Astrocyte (in vitro differentiated cells and primary cell): ENCODE results near the gene PRKG1. TPM values are rescaled to one million over a fixed set of nuclear protein-coding genes. Genes with fewer than 3 reads are reported as not detected.
A peak's percentile ranks its signal among the peaks of the same experiment; 100 is the strongest.

ENCODE experiments used
- DNase-seq: peaks from one replicate; pipeline ENCODE4 v3.0.0-alpha.2; 2010; ENCODE audit warnings: low read depth
- FAIRE-seq: peaks from 2 replicates; lab custom pipeline; 2011; peaks lifted over from hg19 to GRCh38; lab: Jason Lieb, UNC
- H2AFZ ChIP-seq: 2 replicates; pipeline ENCODE4 v1.6.0; 2012; ENCODE audit warnings: low read depth, low read length, inconsistent platforms
- H3K27ac ChIP-seq: 2 replicates; pipeline ENCODE4 v1.5.1; 2011; ENCODE audit warnings: low read depth, low read length, inconsistent platforms
- H3K27me3 ChIP-seq: 2 replicates; pipeline ENCODE4 v1.6.0; 2011; ENCODE audit warnings: low read length, inconsistent platforms; ENCODE audit not compliant: insufficient read depth
- H3K36me3 ChIP-seq: 2 replicates; pipeline ENCODE4 v1.5.1; 2011; ENCODE audit warnings: low read length, inconsistent platforms; ENCODE audit not compliant: insufficient read depth
- H3K4me1 ChIP-seq: 2 replicates; pipeline ENCODE4 v1.5.1; 2011; ENCODE audit warnings: low read length, inconsistent platforms; ENCODE audit not compliant: insufficient read depth
- H3K4me2 ChIP-seq: 2 replicates; pipeline ENCODE4 v1.6.0; 2012; ENCODE audit warnings: low read length, inconsistent platforms
- H3K4me3 ChIP-seq: 2 replicates; pipeline ENCODE4 v1.5.1; 2011; ENCODE audit warnings: low read depth, mild to moderate bottlenecking, low read length, inconsistent platforms; ENCODE audit not compliant: insufficient read depth
- H3K79me2 ChIP-seq: 2 replicates; pipeline ENCODE4 v1.6.0; 2012; ENCODE audit warnings: mild to moderate bottlenecking, low read length, inconsistent platforms; ENCODE audit not compliant: insufficient read depth
- H3K9ac ChIP-seq: 2 replicates; pipeline ENCODE4 v1.6.0; 2012; ENCODE audit warnings: mild to moderate bottlenecking, low read length, inconsistent platforms
- H3K9me3 ChIP-seq: 2 replicates; pipeline ENCODE4 v1.5.1; 2012; ENCODE audit warnings: low read depth, mild to moderate bottlenecking, low read length, inconsistent platforms; ENCODE audit not compliant: insufficient read depth
- H4K20me1 ChIP-seq: 2 replicates; pipeline ENCODE4 v1.6.0; 2012; ENCODE audit warnings: low read length, inconsistent platforms; ENCODE audit not compliant: insufficient read depth
- H3K27ac Mint-ChIP-seq: one replicate; pipeline ENCODE4 v1.8.0; 2021; ENCODE audit warnings: mild to moderate bottlenecking, mixed read lengths; ENCODE audit not compliant: unreplicated experiment
- H3K27me3 Mint-ChIP-seq: one replicate; pipeline ENCODE4 v1.8.0; 2021; ENCODE audit warnings: low read depth, mixed read lengths; ENCODE audit not compliant: unreplicated experiment
- H3K36me3 Mint-ChIP-seq: one replicate; pipeline ENCODE4 v1.8.0; 2021; ENCODE audit warnings: low read depth, mixed read lengths; ENCODE audit not compliant: unreplicated experiment
- H3K4me1 Mint-ChIP-seq: one replicate; pipeline ENCODE4 v1.8.0; 2021; ENCODE audit warnings: low read depth, mixed read lengths; ENCODE audit not compliant: unreplicated experiment
- H3K4me3 Mint-ChIP-seq: one replicate; pipeline ENCODE4 v1.8.0; 2021; ENCODE audit warnings: mild to moderate bottlenecking, moderate library complexity, mixed read lengths; ENCODE audit not compliant: unreplicated experiment
- H3K9me3 Mint-ChIP-seq: one replicate; pipeline ENCODE4 v1.8.0; 2021; ENCODE audit warnings: mild to moderate bottlenecking, mixed read lengths; ENCODE audit not compliant: unreplicated experiment
- EZH2 ChIP-seq: IDR thresholded peaks from 2 replicates; pipeline ENCODE4 v1.6.1; 2012; ENCODE audit warnings: mild to moderate bottlenecking, low read length, inconsistent platforms; ENCODE audit not compliant: insufficient read depth
- total RNA-seq: library from RNA; stranded (reverse); gene quantifications from 2 replicates; pipeline ENCODE4 v1.2.1, GENCODE V29; 2021
- TF ChIP-seq, protein P1 (sequence below): IDR thresholded peaks from 2 replicates; pipeline ENCODE4 v1.5.1; 2011; ENCODE audit warnings: low read depth, mild to moderate bottlenecking, inconsistent platforms, low read length, moderate library complexity; ENCODE audit not compliant: insufficient read depth

The PRKG1 gene
- total RNA-seq, 1 donor from 2014 or later: 3.1 TPM

DNA sequence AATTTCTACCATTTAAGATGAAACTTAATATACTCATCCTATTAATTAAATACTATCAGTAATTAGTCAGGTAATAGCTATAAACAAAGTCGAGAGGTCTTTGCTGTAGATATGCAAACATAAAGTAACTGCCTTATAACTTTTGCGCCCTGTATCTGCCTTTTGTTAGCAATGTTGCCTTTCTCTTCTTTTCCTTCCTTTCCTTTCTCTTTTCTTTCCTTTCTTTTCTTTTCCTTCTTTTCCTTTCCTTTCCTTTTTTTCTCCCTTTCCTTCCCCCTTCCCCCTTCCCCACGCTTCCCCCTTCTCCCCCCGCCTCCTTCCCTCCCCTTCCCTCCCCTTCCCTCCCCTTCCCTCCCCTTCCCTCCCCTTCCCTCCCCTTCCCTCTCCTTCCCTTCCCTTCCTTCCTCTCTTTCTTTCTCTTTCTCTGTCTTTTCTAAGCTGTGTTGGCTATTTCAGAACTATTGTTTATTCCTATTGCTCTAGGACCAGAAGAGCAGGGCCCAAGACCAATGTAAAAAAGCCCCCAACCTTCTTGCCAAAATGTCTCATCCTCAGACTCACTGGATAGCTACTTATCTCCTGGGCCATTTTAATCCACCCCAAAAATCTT, 1174.5 kb downstream of the PRKG1 start:
- Histone ChIP-seq H3K4me1 (no peaks in the 10 kb centered on the region), H3K36me3 (no peaks in the 10 kb centered on the region), H3K27ac (no peak overlapping the region), H4K20me1 (no peaks in the 10 kb centered on the region), H3K4me3 (no peak overlapping the region), H3K4me2 (no peak overlapping the region), H3K9ac (no peak overlapping the region), H3K9me3 (no peaks in the 10 kb centered on the region), H3K27me3 (no peaks in the 10 kb centered on the region), H3K79me2 (no peaks in the 10 kb centered on the region), H2AFZ (no peak overlapping the region)
- TF ChIP-seq, protein P1, sequence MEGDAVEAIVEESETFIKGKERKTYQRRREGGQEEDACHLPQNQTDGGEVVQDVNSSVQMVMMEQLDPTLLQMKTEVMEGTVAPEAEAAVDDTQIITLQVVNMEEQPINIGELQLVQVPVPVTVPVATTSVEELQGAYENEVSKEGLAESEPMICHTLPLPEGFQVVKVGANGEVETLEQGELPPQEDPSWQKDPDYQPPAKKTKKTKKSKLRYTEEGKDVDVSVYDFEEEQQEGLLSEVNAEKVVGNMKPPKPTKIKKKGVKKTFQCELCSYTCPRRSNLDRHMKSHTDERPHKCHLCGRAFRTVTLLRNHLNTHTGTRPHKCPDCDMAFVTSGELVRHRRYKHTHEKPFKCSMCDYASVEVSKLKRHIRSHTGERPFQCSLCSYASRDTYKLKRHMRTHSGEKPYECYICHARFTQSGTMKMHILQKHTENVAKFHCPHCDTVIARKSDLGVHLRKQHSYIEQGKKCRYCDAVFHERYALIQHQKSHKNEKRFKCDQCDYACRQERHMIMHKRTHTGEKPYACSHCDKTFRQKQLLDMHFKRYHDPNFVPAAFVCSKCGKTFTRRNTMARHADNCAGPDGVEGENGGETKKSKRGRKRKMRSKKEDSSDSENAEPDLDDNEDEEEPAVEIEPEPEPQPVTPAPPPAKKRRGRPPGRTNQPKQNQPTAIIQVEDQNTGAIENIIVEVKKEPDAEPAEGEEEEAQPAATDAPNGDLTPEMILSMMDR: no peak
- TF ChIP-seq EZH2: no peak
- Mint-ChIP-seq H3K9me3 (no peaks in the 10 kb centered on the region), H3K36me3 (no peaks in the 10 kb centered on the region), H3K27me3 (no peaks in the 10 kb centered on the region), H3K27ac (no peak overlapping the region), H3K4me3 (no peak overlapping the region), H3K4me1 (no peaks in the 10 kb centered on the region)
- FAIRE-seq: no peak
- DNase-seq: no peak

DNA sequence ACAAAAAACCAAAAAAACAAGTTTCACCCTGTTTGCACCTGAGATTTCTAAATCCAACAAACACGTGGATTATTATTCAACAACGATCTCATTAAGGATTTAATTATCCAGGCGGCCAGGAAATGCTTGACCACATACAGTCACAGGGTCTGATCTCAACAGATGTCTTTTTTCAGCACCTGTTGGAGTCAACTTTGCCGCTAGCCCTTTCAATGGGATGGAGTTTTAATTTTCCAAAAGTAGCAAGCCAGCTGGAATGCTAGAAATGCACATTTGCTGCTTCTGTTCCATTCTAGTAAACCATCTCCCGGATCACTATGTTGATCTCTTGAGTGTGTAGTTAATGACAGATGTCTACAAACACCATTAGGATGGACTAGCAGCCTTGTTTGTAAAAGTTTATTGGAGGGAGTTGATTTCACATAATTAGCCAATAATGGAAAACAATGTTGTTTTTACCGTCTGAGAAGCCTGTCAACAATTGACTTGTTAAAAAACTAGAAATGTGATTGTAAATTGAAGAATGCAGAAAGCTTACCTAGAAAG, 1175.6 kb downstream of the PRKG1 start:
- H3K27me3 ChIP-seq: no peaks in the 10 kb centered on the region
- Mint-ChIP-seq H3K36me3 (no peaks in the 10 kb centered on the region), H3K27me3 (no peaks in the 10 kb centered on the region), H3K4me1 (no peaks in the 10 kb centered on the region), H3K27ac (no peak overlapping the region), H3K9me3 (no peaks in the 10 kb centered on the region), H3K4me3 (no peak overlapping the region)
- no peaks in the 10 kb centered on the region for H4K20me1 ChIP-seq
- no peak overlapping the region for H3K27ac ChIP-seq
- H2AFZ ChIP-seq: no peak overlapping the region
- no peak overlapping the region for H3K4me2 ChIP-seq
- H3K9ac ChIP-seq: no peak overlapping the region
- FAIRE-seq (peak; percentile 55), DNase-seq (no peak)
- no peaks in the 10 kb centered on the region for H3K79me2 ChIP-seq
- no peak overlapping the region for H3K4me3 ChIP-seq
- no peak for TF ChIP-seq EZH2
- TF ChIP-seq, protein P1: no peak
- H3K9me3 ChIP-seq: no peaks in the 10 kb centered on the region
- H3K36me3 ChIP-seq: no peaks in the 10 kb centered on the region
- no peaks in the 10 kb centered on the region for H3K4me1 ChIP-seq

DNA sequence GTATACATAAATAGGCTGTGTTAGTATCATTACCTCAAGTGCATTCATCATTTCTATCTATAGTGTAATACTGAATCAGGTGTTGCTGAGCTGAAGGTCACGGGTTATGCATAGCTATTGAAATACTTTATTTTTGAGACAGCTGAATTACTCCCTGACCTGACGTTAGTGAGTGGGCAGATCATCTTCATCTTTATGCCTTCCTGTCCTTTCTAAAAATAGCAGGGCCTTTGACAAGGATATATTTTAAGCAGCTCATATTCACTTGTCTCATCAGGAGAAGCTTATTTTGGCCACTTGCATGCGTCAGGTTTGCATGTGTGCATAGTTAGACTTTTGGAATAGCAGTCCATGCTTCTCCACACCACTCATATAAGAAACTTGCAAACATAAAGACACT, 1176.2 kb downstream of the PRKG1 start:
- FAIRE-seq (no peak), DNase-seq (no peak)
- H2AFZ ChIP-seq: no peak overlapping the region
- no peaks in the 10 kb centered on the region for H3K79me2 ChIP-seq
- no peak overlapping the region for H3K4me2 ChIP-seq
- H3K27ac ChIP-seq: no peak overlapping the region
- Mint-ChIP-seq H3K27ac (no peak overlapping the region), H3K9me3 (no peaks in the 10 kb centered on the region), H3K27me3 (no peaks in the 10 kb centered on the region), H3K4me1 (no peaks in the 10 kb centered on the region), H3K4me3 (no peak overlapping the region), H3K36me3 (no peaks in the 10 kb centered on the region)
- H3K27me3 ChIP-seq: no peaks in the 10 kb centered on the region
- no peak overlapping the region for H3K9ac ChIP-seq
- no peaks in the 10 kb centered on the region for H3K36me3 ChIP-seq
- H3K4me3 ChIP-seq: no peak overlapping the region
- H3K4me1 ChIP-seq: no peaks in the 10 kb centered on the region
- no peaks in the 10 kb centered on the region for H3K9me3 ChIP-seq
- TF ChIP-seq EZH2: no peak
- TF ChIP-seq, protein P1: no peak
- H4K20me1 ChIP-seq: no peaks in the 10 kb centered on the region
